Dermis blood vessel endothelial cell (primary cell): ENCODE measurements around the gene CBLN3. TPM values are rescaled to one million over a fixed set of nuclear protein-coding genes. Genes with fewer than 3 reads are reported as not detected.
A peak's percentile ranks its signal among the peaks of the same experiment; 100 is the strongest.

Experiments used
- DNase-seq: peaks from one replicate; pipeline ENCODE4 v3.0.0; 2010
- total RNA-seq: library from RNA; depleted of rRNA; stranded (reverse); fragments of >200 nt; gene quantifications from 2 replicates; pipeline ENCODE4 v1.2.3, GENCODE V29; 2014

The CBLN3 gene
- total RNA-seq, 1 donor from 2014 or later = 1.0 TPM

DNA sequence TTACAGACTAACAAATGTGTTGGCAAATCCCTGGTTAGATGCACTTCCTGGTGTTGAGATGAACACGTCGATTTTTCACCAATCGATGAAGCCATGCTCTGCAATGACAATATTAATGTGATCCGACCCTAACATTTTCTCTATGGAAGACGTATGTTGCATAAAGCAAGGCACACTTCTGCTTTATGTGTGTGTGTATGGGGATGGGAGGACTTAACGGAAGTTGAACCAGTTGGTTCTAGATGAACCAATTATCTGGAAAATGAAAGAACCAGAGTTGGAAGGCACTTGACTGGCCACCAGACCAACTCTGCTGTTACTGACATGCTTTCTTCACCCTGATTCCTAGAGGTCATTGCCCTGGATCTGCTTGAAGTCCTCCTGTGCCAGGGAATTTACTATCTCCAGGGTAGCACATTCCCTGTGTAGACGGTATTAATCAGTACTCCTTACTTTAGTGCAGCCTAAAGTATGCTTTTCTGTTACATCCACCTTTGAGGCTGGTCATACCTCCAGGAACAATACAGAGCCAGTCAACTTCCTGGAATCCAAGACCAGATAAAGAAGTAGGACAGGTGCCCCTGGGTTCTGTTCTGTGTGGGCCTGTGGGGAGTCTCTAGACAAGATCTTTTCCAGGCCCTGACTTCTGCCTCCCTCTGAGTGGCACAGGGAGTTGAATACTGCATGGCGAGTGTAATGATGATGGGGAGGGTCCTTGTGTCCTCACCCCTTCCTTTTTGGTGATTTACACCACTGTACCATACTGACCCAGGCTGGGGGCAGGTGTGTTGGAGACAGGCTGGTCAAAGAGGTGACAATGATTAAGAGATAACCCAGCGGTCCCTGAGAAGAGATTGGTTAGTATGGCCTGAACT lies 9.0 kb upstream of the CBLN3 start:
- DNase-seq = no peak

DNA sequence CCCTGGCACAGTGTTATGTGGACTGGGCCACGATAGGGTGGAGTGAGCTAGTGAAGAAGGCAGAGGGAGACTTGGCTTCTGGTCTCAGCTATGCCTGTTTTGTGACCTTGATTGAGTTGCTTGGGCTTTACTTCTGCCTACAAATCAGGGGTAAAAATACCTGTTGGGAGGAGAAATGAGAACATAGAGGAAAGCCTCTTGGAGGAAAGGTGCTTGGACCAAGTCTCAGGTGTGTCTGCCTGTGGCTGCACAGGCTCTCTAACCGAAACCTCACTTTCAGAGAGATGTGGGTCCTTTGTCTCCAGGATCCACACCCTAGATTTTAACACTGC lies 8.2 kb upstream of the CBLN3 start:
- DNase-seq = no peak

DNA sequence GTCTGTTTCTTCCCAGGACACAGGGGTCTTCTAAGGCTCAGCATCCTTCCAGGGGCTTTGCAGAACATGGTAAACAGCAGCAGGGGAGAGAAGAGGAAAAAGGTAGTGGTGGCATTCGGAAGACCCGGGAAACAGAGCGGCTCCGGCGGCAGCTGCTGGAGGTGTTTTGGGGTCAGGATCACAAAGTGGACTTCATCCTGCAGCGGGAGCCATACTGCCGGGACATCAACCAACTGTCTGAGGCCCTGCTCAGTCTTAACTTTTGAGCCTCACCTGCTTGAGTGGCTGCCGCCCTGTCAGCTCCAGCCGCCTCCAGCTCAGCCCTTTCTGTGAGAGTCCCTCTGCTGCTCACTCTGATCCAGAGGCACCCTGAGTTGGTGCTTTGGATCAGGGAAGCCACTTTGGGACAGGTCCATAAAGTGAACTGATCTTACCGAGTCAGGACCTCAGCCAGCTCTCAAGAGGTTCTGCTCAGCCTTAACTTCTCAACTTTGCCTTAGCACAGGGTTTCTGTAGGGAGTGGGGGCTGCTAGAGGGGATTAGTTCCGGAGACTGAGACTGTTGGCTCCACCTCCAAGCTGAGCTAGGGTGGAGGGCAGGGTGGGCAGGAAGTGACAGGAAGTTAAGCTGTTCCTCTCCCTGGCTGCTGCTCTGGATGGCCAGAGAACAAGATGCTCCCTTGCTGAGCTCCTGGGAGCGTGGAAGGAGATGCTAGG lies 7.7 kb upstream of the CBLN3 start:
- DNase-seq = peak; percentile 50

DNA sequence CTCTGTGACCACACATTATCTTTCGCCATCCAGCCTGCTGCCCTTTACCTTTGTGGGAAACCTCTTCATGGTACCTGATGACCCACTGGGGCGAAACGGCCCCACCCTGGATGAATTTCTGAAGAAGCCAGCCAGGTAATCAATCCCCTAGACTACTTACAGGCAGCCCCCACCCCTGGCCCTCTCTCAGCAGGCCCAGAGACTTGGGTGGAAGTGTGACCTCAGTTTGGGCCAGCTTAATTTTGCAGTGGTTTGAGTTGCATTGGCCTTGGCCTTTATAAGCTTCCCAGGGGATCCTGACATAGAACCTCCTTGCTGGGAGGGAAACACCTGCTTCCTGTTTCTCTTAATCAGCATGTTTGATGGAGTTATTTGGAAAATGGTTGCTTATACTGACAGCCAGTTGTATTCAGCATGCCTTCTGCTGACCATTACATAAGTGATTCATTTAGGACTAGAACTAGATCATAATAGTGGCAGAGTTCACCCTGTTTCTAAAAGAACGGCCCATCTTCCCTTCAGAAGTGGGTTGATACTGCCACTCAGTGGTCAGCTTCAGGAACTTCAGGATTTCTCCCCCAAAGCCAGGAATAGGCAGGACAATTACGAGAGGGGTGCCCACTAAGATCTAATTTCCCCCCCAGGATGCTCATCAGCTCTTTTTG lies 7.0 kb upstream of the CBLN3 start:
- DNase-seq = peak; percentile 98

DNA sequence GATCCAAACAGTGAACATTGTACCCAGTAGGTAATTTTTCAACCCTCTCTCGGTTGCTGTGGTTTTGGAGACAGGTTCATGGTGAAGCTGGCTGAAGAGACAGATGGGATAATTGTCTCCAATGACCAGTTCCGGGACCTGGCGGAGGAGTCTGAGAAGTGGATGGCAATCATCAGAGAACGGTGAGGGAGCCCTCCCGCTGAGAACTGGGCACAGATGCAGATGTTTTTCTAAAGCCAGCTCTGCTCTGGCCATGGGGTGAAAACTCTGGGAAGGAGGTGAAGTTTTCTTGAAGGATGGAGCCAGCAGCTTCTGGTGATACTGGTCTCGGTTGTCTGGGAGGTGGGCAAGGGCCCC lies 6.5 kb upstream of the CBLN3 start:
- no peak for DNase-seq

DNA sequence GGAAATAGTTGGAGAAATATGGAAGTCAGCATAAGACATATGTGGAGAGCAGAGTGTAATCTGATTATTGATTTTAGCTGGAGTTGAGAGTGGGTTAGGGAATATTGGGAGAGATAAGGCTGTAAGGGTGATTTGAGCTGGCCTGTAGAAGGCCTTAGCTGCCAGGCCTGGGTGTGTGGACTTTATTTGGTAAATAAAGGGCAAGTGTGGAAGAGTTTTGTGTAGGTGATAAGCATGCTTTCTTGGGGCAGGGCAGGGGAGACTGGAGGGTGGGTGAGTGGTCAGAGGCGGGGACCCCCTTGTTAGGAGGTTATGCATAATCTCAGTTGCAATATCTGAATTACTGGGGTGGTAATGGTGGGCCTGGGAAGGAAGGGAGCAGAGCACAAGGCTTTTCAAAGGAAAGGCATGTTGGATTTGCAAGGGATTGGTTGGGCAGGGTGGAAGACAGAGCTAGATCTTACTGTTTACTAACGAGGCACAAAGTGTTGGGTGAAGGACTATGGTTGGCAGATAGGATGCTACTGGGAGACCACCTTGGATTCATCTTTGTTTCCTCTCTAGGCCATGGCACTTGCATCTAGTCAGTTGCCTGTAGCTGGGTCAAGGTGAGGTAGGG lies 5.8 kb upstream of the CBLN3 start:
- DNase-seq = no peak

DNA sequence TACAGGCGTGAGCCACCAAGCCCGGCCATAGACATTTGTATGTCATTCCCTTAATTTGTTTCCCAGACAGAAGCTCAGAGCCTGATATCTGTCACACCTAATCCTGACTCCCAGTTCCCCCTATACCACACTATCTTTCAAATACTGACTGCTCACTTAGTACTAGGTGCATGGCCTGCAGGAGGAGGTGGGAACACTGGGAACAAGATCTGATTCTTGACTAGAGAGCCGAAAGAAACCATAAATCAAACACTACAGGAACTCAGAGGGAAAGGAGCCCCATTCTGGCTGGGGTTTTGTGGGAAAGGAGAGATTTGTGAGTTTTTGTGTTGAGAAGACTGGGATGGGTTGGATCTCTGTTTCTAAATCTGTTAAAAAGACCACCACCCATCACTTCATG lies 5.2 kb upstream of the CBLN3 start:
- DNase-seq = no peak

DNA sequence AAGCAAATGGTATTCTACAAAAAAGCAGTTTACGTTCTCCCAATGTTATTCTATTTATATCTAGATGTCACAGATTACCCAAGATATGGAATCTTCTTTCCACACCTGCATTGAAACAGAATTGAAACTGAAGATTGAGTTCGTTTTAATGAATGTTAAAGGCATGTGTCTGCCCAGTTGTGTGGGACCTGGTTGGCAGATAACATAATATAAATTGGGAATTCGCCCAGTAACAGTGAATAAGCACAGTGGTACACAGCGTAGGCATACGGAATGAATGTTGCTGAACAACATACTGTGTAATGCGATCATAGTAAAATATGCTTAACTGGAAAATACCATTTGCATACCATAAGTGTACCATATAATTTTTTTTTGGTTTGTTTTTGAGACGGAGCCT lies 4.6 kb upstream of the CBLN3 start:
- DNase-seq = no peak

DNA sequence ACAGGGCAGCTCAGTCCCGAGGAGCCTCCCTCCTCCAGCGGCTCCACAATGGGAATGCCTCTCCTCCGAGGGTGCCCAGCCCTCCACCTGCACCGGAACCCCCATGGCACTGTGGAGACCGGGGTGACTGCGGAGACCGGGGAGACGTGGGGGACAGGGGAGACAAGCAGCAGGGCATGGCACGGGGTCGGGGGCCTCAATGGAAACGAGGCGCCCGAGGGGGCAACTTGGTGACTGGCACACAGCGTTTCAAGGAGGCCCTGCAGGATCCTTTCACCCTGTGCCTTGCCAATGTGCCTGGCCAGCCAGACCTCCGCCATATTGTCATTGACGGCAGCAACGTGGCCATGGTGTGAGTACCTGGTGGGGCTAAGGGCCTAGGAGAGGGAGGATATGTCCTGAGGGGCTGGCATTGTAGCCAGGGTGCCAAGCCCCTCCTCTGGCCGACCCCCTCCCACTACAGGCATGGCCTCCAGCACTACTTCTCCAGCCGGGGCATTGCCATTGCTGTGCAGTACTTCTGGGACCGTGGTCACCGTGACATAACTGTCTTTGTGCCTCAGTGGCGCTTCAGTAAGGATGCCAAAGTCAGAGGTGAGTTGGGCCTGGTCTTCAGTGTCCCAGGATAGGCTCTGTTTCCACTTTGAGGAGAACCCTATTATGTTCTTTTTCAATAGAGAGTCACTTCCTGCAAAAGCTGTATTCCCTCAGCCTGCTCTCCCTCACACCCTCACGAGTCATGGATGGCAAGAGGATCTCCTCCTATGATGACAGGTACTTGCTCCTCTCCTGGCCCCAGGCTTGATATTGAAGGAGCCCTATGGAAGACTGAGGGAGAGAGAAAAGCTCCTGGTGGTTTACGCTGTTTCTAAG lies 3.0 kb upstream of the CBLN3 start:
- no peak for DNase-seq

DNA sequence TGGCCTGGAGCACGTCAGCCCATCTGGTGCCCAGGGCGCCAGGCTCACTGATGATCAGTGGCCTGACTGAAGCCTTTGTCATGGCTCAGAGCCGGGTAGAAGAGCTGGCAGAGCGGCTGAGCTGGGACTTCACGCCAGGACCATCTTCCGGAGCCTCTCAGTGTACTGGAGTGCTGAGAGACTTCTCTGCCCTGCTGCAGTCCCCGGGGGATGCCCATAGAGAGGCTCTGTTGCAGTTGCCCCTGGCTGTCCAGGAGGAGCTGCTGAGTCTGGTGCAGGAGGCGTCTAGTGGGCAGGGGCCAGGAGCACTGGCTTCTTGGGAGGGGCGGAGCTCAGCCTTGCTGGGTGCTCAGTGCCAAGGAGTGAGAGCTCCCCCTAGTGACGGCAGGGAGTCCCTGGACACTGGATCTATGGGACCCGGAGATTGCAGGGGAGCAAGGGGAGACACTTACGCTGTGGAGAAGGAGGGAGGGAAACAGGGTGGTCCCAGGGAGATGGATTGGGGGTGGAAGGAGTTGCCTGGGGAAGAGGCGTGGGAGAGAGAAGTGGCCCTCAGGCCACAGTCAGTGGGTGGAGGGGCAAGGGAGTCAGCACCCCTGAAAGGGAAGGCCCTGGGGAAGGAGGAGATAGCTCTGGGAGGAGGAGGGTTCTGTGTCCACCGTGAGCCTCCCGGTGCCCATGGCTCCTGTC lies 2.2 kb upstream of the CBLN3 start:
- DNase-seq = peak; percentile 98

DNA sequence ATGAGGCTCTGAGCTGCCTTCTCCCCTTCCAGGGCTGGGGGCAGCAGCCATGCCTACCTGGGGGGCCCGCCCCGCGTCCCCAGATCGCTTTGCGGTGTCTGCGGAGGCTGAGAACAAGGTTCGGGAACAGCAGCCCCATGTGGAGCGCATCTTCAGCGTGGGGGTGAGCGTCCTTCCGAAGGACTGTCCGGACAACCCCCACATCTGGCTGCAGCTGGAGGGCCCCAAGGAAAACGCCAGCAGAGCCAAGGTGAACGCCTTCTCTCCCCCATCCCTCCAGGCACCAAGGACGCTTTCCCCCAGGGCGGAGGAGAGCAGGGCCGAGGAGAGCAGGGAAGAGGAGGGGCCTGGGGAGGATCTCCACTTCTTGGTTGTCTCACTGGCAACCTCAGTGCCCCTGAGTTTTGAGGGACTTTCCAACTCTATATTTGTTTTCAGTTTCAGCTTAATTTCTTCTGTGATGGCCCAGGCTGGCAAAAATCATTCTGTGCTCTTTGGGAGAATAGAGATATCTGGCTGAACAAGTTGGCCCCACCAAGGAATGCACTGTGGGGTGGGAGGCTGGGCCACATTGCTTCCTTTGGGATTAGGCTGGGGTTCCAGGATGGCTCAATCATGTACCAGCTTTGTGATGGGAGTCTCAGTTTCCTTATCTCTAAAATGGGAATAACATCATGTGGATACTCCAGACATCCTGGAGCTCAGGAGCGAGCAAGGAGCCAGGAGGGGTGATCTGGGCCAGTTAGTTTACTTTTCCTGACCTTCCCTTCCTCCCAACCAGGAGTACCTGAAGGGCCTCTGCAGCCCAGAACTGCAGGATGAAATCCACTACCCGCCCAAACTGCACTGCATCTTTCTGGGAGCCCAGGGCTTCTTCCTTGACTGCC lies 1.5 kb upstream of the CBLN3 start:
- peak; percentile 47 for DNase-seq

DNA sequence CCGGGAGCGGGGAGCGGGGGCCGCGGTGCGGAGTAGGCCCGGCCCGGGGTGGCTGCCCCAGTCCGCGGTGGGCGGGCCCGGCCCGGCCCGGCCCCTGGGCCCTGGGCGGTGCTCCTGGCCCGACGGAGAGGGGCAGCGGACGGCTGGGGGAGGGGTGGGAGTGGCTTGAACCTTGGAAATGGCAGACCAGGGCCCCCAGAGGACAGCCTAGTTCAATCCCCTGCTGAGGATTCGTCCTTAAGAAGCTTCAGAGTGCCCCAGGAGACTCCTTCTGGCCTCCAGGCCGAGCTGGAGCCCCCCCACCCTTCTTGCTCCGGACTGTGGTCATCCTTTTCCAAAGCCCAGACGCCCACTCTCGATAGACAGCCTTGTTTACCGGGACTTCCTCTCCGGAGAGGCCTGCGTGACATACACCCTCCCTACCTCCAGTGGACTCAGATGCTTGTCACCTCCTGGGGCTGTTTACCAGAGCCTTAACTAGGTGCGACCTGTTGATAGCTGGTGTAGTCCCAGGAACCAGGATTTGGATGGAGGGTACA lies 744 bp upstream of the CBLN3 start:
- peak; percentile 78 for DNase-seq

DNA sequence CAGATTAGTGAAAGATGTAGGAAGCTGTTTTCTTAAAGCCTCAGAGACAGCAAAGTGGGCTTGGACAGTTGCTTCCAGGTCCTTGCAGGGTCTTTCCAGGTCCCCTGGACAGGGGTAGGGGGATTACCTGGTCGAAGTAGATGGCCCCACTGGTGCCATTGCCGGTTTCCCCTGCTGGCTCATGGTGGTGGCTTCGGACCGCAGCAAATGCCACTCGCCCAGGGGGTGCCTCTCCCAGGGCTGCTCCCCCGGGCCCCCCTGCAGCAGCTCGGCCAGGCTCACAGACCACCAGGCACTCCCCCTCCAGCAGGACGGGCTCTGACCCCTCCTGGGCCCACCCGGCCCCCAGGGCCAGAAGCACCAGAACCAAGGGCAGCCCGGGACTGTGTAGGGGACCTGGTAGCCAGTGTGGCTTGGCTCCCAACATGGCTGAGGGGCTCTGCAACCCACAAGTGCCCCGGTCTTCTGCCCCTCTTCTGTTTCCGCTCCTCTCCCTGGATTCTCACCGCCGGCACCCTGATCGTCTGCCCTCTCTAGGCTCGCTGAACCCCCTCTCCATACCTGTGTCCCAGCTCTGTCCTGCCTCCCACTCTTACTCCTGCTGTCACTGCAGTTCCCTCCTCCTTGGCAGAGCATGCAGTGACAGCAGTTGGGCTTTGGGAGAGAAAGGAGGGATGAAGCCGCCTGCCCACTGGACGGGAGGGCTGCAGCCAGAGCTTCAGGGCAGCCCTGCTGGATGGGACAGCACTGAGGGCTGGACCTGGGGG lies 657 bp downstream of the CBLN3 start:
- no peak for DNase-seq

DNA sequence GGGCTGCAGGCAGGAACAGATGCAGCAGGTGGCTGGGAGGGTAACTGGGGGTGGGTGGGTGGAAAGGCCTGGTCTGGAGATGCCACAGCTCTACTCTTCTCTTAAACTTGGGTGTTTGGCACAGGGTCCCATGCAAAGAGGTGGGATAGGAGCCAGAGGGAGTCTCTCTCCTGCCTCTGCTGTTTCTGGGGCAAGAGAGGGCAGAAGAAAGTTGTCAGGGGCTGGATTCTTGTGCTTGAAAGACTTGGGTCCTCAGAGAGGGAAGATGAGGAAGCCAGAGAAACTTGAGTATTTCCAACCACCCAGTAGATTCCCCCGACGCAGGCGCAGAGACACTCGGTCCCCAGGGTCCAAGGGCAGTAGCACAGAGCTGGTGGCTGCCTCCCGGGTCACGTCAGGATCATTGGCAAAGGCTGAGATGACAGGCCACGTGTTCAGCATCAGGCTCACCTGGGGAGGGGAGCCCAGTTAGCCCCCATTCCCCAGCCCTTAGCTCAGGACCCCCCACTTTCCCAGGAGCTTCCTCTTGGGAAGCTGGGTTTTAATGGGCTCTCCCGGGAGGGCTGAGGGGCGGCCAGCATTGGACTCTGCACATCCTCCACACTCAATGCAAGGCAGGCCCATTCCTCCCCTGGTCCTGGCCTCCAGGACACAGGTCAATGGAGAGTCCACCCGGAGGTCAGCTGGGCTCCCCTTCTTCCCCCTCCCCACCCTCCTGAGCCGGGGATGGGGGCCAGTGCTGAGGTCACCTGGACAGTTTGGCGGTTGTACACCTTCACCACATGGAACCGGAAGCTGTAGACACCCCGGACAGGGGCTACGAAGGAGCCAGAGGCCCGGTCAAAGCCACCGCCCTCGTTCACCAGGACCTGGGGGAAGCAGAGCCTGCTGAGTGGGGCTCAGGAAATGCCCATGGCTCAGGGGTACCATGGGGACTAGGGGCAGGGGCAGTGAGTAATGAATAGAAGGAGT lies 1.6 kb downstream of the CBLN3 start:
- DNase-seq = no peak

DNA sequence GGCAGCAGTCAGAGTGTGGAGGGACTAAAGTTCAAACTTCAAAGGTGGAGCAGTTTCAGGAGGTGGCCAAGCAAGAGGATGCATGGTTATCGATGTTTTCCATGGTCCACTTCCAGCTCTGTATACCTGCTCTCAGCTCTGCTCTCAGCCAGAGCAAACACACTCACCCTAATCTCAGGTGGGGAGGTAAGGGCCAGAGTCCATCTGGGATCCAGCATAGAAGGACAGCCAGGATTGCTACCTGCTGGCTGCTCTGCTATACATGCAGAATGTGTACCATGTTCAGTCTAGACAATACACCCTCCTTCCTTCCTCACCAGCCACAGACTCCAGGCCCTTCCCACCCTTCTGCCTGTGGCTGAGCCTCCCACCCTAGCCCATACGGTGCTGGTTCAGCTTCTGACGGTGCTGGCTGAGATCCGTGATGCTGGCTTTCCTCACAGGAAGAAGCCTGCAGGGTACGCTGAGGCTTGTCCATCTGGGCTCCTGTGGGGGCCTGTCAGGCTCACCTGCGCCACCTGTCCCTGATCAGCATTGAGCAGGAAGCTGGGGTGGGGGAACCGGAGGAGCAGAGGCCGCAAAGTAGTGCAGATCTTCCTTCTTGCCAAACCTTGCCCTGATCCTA lies 2.4 kb downstream of the CBLN3 start:
- no peak for DNase-seq

DNA sequence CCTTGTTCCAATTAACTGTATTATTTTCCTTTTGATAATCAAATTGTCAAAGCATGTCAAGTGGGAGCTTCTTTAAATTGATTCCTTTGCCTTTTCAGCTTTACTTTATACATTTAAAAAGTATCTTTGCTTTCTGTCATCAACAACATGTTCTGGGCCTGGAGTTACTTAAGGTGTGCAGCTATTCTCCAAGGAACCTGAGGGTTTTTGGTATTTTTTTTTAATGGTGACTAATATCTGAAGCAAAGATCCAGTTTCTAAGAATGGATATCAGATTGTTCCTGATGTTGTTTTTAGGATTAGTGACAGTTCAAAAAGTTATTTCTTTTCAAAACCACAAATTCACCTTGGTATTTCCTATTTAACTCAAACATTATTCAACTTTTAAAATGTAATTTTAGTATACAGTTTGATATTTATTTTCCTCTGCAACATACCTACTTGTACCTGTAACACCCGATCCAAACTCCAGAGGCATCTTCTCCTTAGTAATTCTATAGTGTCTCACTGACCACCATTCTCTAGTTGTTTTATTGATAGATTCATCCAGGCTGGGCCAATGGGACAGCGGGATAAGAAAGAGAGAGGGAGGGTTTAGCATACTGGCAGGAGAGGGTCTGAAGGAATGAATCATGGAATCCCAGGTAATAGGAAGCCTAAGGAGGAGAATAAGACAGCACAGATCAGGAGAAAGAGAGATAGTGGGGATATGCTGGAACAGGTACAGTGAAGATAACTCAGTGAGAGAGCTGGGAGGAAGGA lies 3.1 kb downstream of the CBLN3 start:
- no peak for DNase-seq

DNA sequence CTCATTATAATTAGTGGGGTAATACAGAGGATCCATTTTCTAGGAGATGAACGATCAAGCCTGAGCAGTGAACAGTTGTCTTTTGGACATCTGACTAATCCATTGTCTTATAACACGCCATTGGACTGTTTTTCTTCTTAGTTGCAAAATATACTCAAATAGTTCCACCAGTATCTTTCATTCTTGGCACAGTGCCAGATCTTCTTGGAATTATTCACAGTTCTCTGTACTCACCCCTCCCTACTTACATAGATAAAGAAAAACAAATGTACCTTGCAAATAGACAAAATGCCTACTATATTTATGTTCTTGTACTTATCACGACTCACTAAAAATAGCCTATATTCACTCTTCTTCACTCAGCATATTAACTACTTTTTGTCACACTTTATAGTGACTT lies 3.8 kb downstream of the CBLN3 start:
- DNase-seq = peak; percentile 85
